Astrocyte of the cerebellum (primary cell): ENCODE measurements around the gene MAPKAPK5.

Source experiments
- DNase-seq: peaks from one replicate; pipeline ENCODE4 v3.0.0-alpha.2; 2011; ENCODE audit warnings: low read depth
- H3K4me3 ChIP-seq: 2 replicates; pipeline ENCODE4 v1.5.1; 2011; ENCODE audit warnings: mild to moderate bottlenecking, low read depth, low read length, moderate library complexity
- in situ Hi-C: cut with HindIII; loops from 2 replicates; pipeline ENCODE4 v1.10.0; 2017; ENCODE audit warnings: low sequenced_read_pairs
- TF ChIP-seq, protein P1 (sequence below): IDR thresholded peaks from 2 replicates; pipeline ENCODE4 v1.5.1; 2012; ENCODE audit warnings: low read length, low read depth, moderate library complexity, mild to moderate bottlenecking; ENCODE audit errors: missing control alignments

The MAPKAPK5 gene, protein sequence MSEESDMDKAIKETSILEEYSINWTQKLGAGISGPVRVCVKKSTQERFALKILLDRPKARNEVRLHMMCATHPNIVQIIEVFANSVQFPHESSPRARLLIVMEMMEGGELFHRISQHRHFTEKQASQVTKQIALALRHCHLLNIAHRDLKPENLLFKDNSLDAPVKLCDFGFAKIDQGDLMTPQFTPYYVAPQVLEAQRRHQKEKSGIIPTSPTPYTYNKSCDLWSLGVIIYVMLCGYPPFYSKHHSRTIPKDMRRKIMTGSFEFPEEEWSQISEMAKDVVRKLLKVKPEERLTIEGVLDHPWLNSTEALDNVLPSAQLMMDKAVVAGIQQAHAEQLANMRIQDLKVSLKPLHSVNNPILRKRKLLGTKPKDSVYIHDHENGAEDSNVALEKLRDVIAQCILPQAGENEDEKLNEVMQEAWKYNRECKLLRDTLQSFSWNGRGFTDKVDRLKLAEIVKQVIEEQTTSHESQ

DNA sequence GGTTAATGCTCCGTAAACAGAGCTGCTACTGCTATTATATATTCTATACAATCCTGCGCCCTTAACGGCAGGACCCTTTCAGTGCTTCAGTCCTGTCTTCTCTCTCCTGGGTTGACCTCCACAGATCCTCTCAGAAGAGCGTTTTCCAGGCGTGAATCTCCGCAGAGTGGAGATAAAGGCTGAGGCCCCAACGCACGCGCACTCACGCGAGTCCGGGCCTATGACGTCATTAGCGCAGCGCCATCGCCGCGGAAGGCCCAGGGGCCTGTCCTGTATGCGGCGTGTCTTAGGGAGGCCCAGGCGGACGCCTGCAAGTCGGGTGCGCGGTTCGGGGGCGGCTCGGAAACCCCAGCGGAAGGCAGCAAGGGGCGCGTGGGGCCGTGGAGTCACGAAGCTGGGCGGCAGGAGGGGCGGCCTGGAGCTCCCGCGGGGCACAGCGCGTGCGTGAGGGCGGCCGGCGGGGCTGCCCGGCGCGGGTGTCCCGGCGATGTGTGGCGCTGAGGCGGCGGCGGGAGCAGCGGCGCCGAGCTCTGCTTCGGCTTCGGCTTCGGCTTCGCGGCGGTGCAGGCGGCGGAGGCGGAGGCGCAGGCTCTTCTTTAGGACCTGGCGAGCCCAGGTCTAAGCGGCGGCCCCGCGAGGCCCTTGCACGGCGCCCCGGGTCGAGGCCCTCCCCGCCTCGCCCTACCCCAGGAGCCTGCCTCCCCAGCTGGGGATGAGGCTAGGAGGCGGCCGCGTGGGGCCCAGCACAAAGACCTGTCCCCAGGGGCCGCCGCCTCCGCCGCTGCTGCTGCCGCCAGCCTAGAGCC is at the start of gene MAPKAPK5:
Gene MAPKAPK5, plus strand, starts transcription at position 479 of the 806 bp plus-strand sequence. CDS start 506 bp downstream, outside the sequence.
- TF ChIP-seq, protein P1, sequence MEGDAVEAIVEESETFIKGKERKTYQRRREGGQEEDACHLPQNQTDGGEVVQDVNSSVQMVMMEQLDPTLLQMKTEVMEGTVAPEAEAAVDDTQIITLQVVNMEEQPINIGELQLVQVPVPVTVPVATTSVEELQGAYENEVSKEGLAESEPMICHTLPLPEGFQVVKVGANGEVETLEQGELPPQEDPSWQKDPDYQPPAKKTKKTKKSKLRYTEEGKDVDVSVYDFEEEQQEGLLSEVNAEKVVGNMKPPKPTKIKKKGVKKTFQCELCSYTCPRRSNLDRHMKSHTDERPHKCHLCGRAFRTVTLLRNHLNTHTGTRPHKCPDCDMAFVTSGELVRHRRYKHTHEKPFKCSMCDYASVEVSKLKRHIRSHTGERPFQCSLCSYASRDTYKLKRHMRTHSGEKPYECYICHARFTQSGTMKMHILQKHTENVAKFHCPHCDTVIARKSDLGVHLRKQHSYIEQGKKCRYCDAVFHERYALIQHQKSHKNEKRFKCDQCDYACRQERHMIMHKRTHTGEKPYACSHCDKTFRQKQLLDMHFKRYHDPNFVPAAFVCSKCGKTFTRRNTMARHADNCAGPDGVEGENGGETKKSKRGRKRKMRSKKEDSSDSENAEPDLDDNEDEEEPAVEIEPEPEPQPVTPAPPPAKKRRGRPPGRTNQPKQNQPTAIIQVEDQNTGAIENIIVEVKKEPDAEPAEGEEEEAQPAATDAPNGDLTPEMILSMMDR, result no peak
- peak within 1 kb of the TSS; percentile 72 for H3K4me3 ChIP-seq
- in situ Hi-C loops, result no loop called here
- peak; percentile 86 for DNase-seq

DNA sequence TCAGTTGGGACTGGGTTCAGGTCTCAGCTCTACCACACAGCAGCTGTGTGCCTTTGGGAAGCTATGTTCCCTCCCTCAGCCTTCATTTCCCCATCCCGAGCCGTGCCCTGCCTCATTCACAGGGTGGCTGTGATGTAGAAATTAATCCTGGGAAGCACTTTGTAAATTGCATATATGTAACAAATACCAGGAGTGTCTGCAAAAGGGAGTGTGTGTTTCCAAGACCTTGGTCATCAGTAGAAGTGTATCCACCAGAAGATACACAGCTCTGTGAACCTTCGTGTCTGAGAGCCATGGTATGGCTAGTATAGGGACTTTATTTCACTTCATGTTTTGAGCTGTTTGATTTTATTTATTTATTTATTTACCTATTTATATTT is 49.2 kb upstream of the MAPKAPK5 start:
- DNase-seq, result no peak
- in situ Hi-C loops, result no loop called here
- H3K4me3 ChIP-seq, result no peak overlapping the region
- TF ChIP-seq, protein P1, result no peak

DNA sequence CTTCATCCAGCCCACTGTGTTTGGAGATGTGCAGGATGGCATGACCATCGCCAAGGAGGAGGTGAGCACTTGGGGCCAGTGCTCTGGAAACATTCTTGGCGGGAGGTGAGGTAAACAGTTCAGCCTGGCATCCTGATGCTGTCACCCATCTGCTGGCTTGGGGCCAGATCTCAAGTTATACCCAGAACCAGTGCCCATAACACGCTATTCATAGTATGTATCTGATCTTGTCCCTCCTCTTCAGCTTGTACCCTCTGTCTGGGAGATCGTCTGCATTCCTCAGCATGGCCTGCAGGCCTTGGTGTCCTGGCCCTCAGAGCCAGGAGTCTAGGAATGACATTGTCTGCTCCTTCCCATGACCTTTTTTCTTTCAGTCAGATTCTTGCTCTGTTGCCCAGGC is 43.8 kb upstream of the MAPKAPK5 start:
- TF ChIP-seq, protein P1, result no peak
- in situ Hi-C loops, result no loop called here

DNA sequence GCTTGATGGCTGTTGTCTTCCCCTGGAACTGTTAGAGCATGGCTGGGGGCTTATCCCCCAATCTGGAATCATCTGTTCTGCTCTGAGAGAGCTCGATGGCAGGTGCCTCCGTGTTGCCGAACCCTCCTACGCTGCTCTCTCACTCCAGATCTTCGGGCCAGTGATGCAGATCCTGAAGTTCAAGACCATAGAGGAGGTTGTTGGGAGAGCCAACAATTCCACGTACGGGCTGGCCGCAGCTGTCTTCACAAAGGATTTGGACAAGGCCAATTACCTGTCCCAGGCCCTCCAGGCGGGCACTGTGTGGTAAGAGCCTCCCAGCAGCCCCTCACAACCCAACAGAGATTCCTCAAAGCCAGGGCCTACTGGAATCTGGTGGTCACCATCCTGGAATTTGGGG is 42.3 kb upstream of the MAPKAPK5 start:
- no peak for DNase-seq
- in situ Hi-C loops, result no loop called here
- H3K4me3 ChIP-seq, result no peak overlapping the region
- TF ChIP-seq, protein P1, result no peak

More for the DNA sequence above, 43.8 kb upstream of the MAPKAPK5 start:
- DNase-seq, result no peak
- H3K4me3 ChIP-seq, result no peak overlapping the region

DNA sequence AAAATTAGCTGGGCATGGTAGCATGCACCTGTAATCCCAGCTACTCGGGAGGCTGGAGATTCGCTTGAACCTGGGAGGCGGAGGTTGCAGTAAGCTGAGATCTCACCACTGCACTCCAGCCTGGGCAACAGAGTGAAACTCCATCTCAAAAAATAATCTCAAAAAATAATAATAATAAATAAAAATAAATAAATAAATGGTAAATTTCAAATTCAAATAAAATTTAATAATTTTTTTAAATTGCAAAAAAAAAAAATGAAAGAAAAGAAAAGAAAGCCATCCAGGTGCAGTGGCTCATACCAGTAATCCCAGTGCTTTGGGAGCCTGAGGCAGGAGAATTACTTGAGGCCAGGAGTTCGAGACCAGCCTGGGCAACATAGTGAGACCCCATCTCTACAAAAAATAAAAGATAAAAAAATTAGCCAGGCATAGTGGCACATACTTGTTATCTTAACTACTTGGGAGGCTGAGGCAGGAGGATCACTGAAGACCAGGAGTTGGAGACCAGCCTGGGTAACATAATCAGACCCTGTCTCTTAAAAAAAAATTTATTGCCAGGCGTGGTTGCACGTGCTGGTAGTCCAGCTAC is 38.9 kb upstream of the MAPKAPK5 start:
- in situ Hi-C loops, result no loop called here
- DNase-seq, result no peak
- TF ChIP-seq, protein P1, result no peak
- no peak overlapping the region for H3K4me3 ChIP-seq

DNA sequence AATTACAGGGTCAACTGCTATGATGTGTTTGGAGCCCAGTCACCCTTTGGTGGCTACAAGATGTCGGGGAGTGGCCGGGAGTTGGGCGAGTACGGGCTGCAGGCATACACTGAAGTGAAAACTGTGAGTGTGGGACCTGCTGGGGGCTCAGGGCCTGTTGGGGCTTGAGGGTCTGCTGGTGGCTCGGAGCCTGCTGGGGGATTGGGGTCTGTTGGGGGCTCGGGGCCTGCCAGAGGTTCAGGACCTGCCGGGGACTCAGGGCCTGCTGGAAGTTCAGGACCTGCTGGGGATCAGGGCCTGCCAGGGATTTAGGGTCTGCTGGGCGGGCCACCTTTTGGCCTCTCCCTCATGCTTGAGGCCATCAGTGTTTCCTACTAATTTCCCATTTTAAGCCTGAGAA is 38.2 kb upstream of the MAPKAPK5 start:
- TF ChIP-seq, protein P1, result no peak
- no peak overlapping the region for H3K4me3 ChIP-seq
- in situ Hi-C loops, result no loop called here
- DNase-seq, result no peak
